PC-3 (cell line): ENCODE measurements around the gene PREX1.

Source experiments
- EZH2 ChIP-seq: fragments of 300-600 bp; sonication (generic); IDR thresholded peaks from one replicate; pipeline ENCODE4 v1.6.1; 2017; ENCODE audit warnings: antibody characterized with exemption, mild to moderate bottlenecking, low read length; ENCODE audit not compliant: unreplicated experiment
- EZH2phosphoT487 ChIP-seq: fragments of 300-600 bp; sonication (generic); IDR thresholded peaks from 2 replicates; pipeline ENCODE4 v1.6.1; 2018; ENCODE audit warnings: mild to moderate bottlenecking, antibody characterized with exemption, low read length, borderline replicate concordance
- TF ChIP-seq, protein P1 (sequence below): fragments of 300-600 bp; sonication (generic); conservative IDR thresholded peaks from 2 replicates; pipeline ENCODE4 v1.5.1; 2017; ENCODE audit warnings: antibody characterized with exemption, low read depth, mild to moderate bottlenecking, low read length

GRCh38 chr20:48724382-48724781 is 103.4 kb downstream of the PREX1 start:
- TF ChIP-seq, protein P1, sequence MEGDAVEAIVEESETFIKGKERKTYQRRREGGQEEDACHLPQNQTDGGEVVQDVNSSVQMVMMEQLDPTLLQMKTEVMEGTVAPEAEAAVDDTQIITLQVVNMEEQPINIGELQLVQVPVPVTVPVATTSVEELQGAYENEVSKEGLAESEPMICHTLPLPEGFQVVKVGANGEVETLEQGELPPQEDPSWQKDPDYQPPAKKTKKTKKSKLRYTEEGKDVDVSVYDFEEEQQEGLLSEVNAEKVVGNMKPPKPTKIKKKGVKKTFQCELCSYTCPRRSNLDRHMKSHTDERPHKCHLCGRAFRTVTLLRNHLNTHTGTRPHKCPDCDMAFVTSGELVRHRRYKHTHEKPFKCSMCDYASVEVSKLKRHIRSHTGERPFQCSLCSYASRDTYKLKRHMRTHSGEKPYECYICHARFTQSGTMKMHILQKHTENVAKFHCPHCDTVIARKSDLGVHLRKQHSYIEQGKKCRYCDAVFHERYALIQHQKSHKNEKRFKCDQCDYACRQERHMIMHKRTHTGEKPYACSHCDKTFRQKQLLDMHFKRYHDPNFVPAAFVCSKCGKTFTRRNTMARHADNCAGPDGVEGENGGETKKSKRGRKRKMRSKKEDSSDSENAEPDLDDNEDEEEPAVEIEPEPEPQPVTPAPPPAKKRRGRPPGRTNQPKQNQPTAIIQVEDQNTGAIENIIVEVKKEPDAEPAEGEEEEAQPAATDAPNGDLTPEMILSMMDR: no peak
- no peak for TF ChIP-seq EZH2
- TF ChIP-seq EZH2phosphoT487: no peak
